NCI-H510A (cell line): ENCODE measurements around the gene KIN.
"Not testable (repeated sequence)": the region's sequence is repeated elsewhere in the genome, so short reads cannot be mapped to it uniquely, and the experiment has no call there.

ENCODE experiments used
- DNase-seq: peaks from one replicate; lab custom pipeline; 2025; lab: John Stamatoyannopoulos, UW

The KIN gene

GRCh38 chr10:7722927-7723529 lies 64.8 kb downstream of the KIN start:
- DNase-seq = no peak

GRCh38 chr10:7720478-7720877 lies 67.3 kb downstream of the KIN start:
- DNase-seq = no peak

GRCh38 chr10:7718685-7719084 lies 69.1 kb downstream of the KIN start:
- no peak for DNase-seq

DNA sequence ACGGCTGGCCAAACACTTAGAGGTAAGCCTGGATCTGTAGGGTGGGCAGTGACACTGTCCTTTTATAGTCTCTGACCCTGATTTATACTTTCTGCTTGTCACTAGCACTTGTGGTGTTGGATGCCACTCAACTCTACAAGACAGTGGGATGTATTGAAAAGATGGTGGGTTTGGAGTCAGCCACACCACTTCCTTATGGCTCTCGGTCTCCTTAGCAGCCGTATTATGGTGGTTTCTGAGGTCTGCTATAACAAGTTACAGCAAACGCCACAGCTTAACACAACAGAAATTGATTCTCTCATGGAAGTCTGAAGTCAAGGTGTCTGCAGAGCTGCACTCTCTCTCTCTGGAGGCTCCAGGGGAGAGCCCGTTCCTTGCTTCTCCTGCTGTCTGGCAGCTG lies 70.0 kb downstream of the KIN start:
- DNase-seq = no peak

DNA sequence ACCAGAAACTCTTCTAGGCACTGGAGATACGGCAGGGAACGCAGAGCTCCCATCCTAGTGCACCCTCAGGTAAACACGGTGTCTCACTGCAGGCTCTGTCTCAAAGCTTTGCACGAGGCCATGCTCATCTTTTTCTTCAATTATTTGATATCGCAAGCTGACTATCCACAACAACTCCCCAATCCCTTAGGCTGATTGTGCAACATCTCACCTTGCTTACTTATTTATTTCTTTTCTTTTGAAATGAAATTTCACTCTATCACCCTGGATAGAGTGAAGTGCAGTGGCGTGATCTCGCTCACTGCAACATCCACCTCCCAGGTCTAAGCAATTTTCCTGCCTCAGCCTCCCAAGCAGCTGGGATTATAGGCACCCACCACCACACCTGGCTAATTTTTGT lies 72.3 kb downstream of the KIN start:
- no peak for DNase-seq

- not testable (repeated sequence) for DNase-seq
Observed at GRCh38 chr10:7711075-7711474, 76.7 kb downstream of the KIN start.

DNA sequence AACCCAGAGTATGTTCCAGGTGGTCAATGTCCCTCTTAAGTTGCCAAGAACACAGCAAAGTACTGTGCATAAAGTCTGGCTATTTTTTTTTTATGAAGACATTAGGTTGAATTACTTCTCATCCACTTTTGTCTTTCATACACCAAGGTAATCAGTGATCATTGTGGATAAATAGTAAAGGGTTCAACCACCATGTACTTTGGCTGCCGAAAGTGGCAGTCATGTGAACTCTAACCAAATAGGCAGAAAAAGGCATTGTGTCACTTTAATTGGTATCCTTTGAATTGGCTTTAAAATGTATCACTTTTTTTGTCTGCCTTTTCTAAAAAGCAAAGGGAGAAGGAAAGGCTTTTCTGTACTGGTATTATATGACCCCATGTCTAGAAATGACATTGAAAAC lies 77.3 kb downstream of the KIN start:
- DNase-seq = no peak

DNA sequence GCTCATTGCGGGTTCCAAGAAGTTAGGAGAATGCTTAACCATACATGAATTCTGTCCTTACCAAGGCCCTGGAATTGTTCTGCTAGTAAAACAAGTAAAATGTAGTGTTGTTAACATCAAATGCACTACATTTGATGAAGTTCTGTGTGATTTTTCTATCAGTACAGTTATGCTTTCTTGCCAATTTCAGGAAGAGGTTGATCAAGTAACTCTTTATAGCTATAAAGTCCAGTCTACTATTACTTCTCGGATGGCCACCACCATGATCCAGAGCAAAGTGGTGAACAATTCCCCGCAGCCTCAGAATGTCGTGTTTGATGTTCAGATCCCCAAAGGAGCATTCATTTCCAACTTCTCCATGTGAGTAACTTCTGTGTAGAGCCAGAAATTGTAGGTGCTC lies 79.0 kb downstream of the KIN start:
- no peak for DNase-seq

DNA sequence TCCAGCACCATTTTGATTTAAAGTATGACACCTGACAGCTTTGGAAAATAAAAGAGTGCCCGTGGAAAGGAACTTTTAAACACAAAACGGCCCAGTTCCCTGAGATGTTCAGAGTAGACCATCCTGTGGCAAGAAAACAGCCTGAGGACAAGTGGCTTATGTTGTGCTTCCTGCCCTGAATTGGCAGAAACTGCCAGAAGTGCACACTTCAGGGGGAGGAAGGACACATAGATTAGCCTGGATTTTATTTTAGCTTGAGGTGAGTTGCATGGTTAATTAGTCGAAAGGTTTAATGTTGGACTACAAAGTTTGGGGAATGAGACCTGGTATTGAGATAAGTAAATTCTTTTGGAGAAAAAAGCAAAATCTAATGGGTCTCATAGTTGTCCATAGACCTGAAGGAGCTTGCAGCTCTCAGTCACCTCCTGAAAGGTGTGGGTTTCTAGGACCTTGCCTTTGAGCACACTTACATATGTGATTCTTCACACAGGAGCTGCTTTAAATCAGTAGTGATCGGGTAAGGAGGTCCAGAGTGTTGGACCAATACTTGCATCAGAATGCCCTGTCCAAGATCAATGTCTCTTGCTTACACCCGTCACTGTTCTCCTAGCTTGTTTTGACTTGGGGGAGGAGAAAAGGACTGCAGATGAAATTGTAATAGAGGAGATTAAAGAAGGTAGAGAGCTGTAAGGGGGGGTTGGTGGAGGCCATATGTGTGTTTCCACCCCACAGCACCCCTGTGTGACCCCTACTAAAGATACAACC lies 79.8 kb downstream of the KIN start:
- DNase-seq = no peak

DNA sequence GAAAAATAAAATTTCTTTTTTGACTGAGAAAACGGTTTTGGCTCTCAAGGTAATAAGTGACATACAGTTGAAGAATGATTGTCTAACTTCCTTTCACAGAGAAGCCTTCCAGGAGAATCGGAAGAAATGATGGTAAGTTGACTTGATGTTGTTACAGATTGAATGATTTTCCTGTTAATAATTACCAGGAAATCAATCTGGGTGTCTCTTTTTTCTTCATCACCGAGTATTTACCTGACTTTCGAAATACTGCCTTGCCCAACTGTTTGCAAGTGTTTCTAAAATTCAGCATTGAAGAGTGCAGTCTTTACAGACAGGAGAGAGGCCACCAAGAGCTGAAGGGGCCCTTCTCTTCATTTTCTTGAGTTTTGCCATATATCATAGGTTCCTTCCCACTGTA lies 80.7 kb downstream of the KIN start:
- DNase-seq = no peak

GRCh38 chr10:7706534-7707073 lies 81.2 kb downstream of the KIN start:
- no peak for DNase-seq

DNA sequence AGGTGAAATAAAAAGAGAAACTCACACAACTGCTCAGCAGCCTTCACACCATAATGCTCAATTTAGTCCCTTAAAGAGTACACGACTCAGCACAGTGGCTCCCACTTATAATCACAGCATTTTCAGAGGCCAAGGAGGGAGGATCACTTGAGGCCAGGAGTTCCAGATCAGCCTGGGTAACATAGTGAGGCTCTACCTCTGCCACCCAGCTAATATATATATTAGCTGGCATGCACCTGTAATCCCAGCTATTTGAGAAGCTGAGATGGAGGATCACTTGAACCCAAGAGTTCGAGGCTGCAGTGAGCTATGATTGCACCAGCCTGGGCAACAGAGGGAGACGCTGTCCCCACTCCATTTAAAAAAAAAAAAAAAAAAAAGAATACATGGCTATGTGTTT lies 82.5 kb downstream of the KIN start:
- DNase-seq = no peak

DNA sequence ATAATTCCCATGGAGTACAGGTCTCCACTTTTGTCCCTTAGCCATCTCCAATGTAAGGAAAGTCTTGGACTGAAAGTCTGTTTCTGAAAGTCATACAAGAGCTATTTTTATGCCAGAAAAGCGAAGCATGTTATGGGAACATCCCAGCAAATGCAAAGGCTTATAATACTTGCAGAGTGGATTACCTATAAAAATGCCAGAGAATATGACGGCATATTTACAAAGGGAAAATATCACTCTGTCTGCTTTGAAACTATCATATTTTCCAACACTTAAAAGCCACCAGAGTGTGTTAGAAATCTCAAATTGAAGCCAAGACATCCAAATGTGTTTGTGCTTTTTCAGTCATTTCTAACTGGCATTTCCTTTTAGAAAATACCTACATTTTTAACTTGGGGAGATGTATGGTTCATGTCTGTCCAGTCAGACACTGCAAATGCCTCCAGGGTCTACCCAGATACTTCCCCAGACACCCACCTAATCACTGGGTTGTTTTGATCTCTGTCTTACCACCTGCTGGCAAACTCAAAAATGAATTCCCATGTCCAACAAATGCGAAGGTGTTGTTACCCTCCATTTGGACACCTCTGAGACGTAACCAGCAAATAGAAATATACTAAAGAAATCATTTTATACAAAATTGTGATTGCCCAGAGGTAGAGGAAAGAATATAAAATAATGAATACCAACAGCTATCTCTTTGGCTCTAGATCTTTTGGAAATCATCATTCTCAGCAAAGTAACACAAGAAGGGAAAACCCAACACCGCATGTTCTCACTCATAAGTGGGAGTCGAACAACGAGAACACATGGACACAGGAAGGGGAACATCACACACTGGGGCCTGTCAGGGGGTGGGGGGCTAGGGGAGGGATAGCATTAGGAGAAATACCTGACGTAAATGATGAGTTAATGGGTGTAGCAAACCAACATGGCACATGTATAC lies 83.4 kb downstream of the KIN start:
- DNase-seq = no peak

GRCh38 chr10:7703140-7703539 lies 84.7 kb downstream of the KIN start, which contains the start of gene ITIH2:
ITIH2 (plus strand) TSS chr10:7703316; CDS start chr10:7703435, 119 bp downstream.
- no peak for DNase-seq

DNA sequence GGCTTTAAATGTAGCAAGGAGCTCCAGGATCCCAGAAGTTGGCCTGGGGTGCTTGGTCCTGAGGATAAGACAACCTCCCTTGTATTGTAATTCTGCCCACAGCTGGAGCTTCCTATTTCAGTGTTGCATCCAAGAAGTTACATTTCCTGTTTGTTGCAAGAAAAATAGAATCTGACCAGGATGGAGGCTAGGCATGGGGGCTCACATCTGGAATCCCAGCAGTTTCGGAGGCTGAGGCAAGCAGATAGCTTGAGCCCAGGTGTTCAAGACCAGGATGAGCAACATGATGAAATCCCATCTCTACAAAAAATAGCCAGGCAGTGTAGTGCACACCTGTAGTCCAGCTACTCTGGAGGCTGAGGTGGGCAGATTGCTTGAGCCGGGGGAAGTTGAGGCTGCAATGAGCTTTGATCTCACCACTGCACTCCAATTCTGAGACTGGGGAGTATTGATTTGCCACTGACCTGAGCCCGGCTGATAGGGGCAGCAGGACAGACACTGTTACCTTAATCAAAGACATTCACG lies 85.4 kb downstream of the KIN start:
- DNase-seq = no peak

- DNase-seq = no peak
Observed at GRCh38 chr10:7701158-7701742, 86.5 kb downstream of the KIN start.
